HepG2 (cell line): Measurements from ENCODE around the gene IGFLR1. TPM values are rescaled to one million over a fixed set of nuclear protein-coding genes. Genes with fewer than 3 reads are reported as not detected.

Experiments used
- ARHGAP35 ChIP-seq: sonication (generic); formaldehyde crosslinking; IDR thresholded peaks from 2 replicates; pipeline ENCODE4 v1.9.0; 2022; ENCODE audit warnings: mild to moderate bottlenecking, inconsistent platforms, moderate library complexity, missing genetic modification reagents, borderline replicate concordance
- CC2D1A ChIP-seq: sonication (generic); formaldehyde crosslinking; IDR thresholded peaks from 2 replicates; pipeline ENCODE4 v1.8.1; 2023; ENCODE audit warnings: mild to moderate bottlenecking, missing genetic modification reagents
- GABPA ChIP-seq, 2 experiments: IDR thresholded peaks; 2 replicates each; pipeline ENCODE4 v1.6.1; 2011 to 2016; ENCODE audit warnings: low read depth in 2 of 2, low read length in 1 of 2, missing biosample characterization in 1 of 2, missing genetic modification characterization in 1 of 2
- IRX3 ChIP-seq: sonication (generic); formaldehyde crosslinking; IDR thresholded peaks from 2 replicates; pipeline ENCODE4 v1.8.1; 2023; ENCODE audit warnings: mild to moderate bottlenecking, low read depth, missing genetic modification reagents, borderline replicate concordance
- KDM3A ChIP-seq: IDR thresholded peaks from 2 replicates; pipeline ENCODE4 v1.6.1; 2018; ENCODE audit warnings: low read depth, missing compliant biosample characterization
- KLF13 ChIP-seq: sonication (generic); formaldehyde crosslinking; IDR thresholded peaks from 2 replicates; pipeline ENCODE4 v1.4.0; 2020; ENCODE audit warnings: mild to moderate bottlenecking, missing genetic modification reagents
- PLRG1 ChIP-seq: fragments of 450-650 bp; conservative IDR thresholded peaks from 2 replicates; pipeline ENCODE4 v1.6.1; 2016
- SIX4 ChIP-seq: sonication (generic); formaldehyde crosslinking; IDR thresholded peaks from 2 replicates; pipeline ENCODE4 v1.4.0; 2020; ENCODE audit warnings: missing genetic modification reagents
- ZBTB8A ChIP-seq: sonication (generic); formaldehyde crosslinking; IDR thresholded peaks from 2 replicates; pipeline ENCODE4 v1.4.0; 2020; ENCODE audit warnings: mild to moderate bottlenecking, low read depth, missing genetic modification reagents, borderline replicate concordance
- ZFP41 ChIP-seq: sonication (generic); formaldehyde crosslinking; IDR thresholded peaks from 2 replicates; pipeline ENCODE4 v1.4.0; 2020; ENCODE audit warnings: mild to moderate bottlenecking, missing genetic modification reagents, borderline replicate concordance
- ZKSCAN5 ChIP-seq: sonication (generic); formaldehyde crosslinking; IDR thresholded peaks from 2 replicates; pipeline ENCODE4 v1.5.1; 2020; ENCODE audit warnings: mild to moderate bottlenecking, missing genetic modification reagents
- ZMAT3 ChIP-seq: sonication (generic); formaldehyde crosslinking; conservative IDR thresholded peaks from 2 replicates; pipeline ENCODE4 v1.7.0; 2021; ENCODE audit warnings: missing genetic modification reagents
- ZNF264 ChIP-seq: sonication (generic); formaldehyde crosslinking; IDR thresholded peaks from 2 replicates; pipeline ENCODE4 v1.4.0; 2020; ENCODE audit warnings: missing genetic modification reagents
- ZNF296 ChIP-seq: sonication (generic); formaldehyde crosslinking; conservative IDR thresholded peaks from 2 replicates; pipeline ENCODE4 v1.5.0; 2020; ENCODE audit warnings: mild to moderate bottlenecking, missing genetic modification reagents
- ZNF547 ChIP-seq: sonication (generic); formaldehyde crosslinking; IDR thresholded peaks from 2 replicates; pipeline ENCODE4 v1.5.1; 2020; ENCODE audit warnings: mild to moderate bottlenecking, missing genetic modification reagents
- ZNF747 ChIP-seq: sonication (generic); formaldehyde crosslinking; IDR thresholded peaks from 2 replicates; pipeline ENCODE4 v1.8.1; 2023; ENCODE audit warnings: missing genetic modification reagents, mild to moderate bottlenecking, borderline replicate concordance
- ZNF878 ChIP-seq: sonication (generic); formaldehyde crosslinking; IDR thresholded peaks from 2 replicates; pipeline ENCODE4 v1.8.1; 2023; ENCODE audit warnings: mild to moderate bottlenecking, missing genetic modification reagents, moderate library complexity
- polyA plus RNA-seq, 8 experiments: library from polyadenylated mRNA; depleted of rRNA in 3 of 8; stranded (reverse) in 7 of 8; unstranded in 1 of 8; fragments of >200 nt; fragmentation: Illumina TruSeq in 4 of 8; extraction: Trizol in 4 of 8; gene quantifications; 2 replicates each; pipeline versions ENCODE4 v1.2.1 to v1.2.3, GENCODE V29; 2011 to 2016; ENCODE audit warnings: low read depth in 4 of 8, missing spikeins in 1 of 8, mixed read lengths in 1 of 8; ENCODE audit not compliant: insufficient read depth in 1 of 8
- total RNA-seq, 5 experiments: library from RNA; depleted of rRNA; stranded (reverse); fragments of >200 nt; fragmentation: Illumina TruSeq; extraction: Trizol; gene quantifications; 2 replicates each; pipeline ENCODE4 v1.2.3, GENCODE V29; 2016; ENCODE audit warnings: low read depth in 1 of 5
- TF ChIP-seq, protein P1 (sequence below): sonication (generic); formaldehyde crosslinking; IDR thresholded peaks from 2 replicates; pipeline ENCODE4 v1.4.0; 2020; ENCODE audit warnings: missing genetic modification reagents, borderline replicate concordance
- TF ChIP-seq, protein P2 (sequence below): sonication (generic); formaldehyde crosslinking; IDR thresholded peaks from 2 replicates; pipeline ENCODE4 v1.4.0; 2020; ENCODE audit warnings: missing genetic modification reagents, borderline replicate concordance
- TF ChIP-seq, protein P3 (sequence below): IDR thresholded peaks from 2 replicates; pipeline ENCODE4 v1.6.1; 2016; ENCODE audit warnings: mild to moderate bottlenecking
- TF ChIP-seq, protein P4 (sequence below): sonication (generic); formaldehyde crosslinking; conservative IDR thresholded peaks from 2 replicates; pipeline ENCODE4 v1.4.0; 2020; ENCODE audit warnings: missing genetic modification reagents

The IGFLR1 gene
- total and polyA plus RNA-seq, 2 of the 13 experiments (the other 11 are each of a cell fraction or from before 2014, with no cell fraction given) = 5.4 to 8.9 TPM

DNA sequence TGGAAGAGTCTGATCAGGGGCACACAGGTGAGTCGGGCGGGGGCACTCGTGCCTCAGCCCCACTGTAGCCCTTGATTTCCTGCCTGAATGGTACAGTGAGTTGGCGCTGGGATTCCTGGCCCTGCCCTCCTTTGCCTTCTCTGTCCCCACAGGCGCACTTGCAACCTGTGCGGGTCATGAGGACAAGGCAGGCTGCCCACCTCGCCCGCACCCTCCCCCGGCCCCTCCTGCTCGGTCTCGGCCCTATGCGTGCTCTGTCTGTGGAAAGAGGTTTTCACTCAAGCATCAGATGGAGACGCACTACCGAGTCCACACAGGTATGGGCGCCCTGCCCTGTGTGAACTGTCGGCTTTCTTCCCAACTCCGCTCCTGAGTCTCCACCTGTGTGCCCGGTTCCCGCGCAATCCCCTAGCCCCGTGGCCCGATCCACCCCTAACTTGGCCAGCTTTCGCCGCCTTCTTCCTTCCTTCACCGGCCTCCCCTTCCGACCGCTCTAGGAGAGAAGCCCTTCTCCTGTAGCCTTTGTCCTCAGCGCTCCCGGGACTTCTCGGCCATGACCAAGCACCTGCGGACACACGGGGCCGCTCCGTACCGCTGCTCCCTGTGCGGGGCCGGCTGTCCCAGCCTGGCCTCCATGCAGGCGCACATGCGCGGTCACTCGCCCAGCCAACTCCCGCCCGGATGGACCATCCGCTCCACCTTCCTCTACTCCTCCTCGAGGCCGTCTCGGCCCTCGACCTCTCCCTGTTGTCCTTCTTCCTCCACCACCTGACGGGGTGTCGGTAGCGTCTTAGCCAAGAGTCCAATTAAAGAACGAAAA lies 26.1 kb downstream of the IGFLR1 start (continued):
- TF ChIP-seq, protein P1, sequence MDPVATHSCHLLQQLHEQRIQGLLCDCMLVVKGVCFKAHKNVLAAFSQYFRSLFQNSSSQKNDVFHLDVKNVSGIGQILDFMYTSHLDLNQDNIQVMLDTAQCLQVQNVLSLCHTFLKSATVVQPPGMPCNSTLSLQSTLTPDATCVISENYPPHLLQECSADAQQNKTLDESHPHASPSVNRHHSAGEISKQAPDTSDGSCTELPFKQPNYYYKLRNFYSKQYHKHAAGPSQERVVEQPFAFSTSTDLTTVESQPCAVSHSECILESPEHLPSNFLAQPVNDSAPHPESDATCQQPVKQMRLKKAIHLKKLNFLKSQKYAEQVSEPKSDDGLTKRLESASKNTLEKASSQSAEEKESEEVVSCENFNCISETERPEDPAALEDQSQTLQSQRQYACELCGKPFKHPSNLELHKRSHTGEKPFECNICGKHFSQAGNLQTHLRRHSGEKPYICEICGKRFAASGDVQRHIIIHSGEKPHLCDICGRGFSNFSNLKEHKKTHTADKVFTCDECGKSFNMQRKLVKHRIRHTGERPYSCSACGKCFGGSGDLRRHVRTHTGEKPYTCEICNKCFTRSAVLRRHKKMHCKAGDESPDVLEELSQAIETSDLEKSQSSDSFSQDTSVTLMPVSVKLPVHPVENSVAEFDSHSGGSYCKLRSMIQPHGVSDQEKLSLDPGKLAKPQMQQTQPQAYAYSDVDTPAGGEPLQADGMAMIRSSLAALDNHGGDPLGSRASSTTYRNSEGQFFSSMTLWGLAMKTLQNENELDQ (CRISPR knock-in tag) = no peak
- TF ChIP-seq, protein P2, sequence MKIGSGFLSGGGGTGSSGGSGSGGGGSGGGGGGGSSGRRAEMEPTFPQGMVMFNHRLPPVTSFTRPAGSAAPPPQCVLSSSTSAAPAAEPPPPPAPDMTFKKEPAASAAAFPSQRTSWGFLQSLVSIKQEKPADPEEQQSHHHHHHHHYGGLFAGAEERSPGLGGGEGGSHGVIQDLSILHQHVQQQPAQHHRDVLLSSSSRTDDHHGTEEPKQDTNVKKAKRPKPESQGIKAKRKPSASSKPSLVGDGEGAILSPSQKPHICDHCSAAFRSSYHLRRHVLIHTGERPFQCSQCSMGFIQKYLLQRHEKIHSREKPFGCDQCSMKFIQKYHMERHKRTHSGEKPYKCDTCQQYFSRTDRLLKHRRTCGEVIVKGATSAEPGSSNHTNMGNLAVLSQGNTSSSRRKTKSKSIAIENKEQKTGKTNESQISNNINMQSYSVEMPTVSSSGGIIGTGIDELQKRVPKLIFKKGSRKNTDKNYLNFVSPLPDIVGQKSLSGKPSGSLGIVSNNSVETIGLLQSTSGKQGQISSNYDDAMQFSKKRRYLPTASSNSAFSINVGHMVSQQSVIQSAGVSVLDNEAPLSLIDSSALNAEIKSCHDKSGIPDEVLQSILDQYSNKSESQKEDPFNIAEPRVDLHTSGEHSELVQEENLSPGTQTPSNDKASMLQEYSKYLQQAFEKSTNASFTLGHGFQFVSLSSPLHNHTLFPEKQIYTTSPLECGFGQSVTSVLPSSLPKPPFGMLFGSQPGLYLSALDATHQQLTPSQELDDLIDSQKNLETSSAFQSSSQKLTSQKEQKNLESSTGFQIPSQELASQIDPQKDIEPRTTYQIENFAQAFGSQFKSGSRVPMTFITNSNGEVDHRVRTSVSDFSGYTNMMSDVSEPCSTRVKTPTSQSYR = no peak
- TF ChIP-seq ARHGAP35 (0 out of 2 replicates have a peak, but pooled peaks have one; percentile 18), ZFP41 (CRISPR knock-in tag) (peak; percentile 83), ZBTB8A (CRISPR knock-in tag) (no peak), PLRG1 (no peak), ZNF264 (CRISPR knock-in tag) (no peak), ZNF547 (no peak; the same call in 1 of the 2 replicates), ZNF747 (CRISPR knock-in tag) (peak; percentile 80; the same call in 1 of the 2 replicates), CC2D1A (CRISPR knock-in tag) (no peak), ZMAT3 (no peak; the same call in 1 of the 2 replicates), KLF13 (peak; percentile 80; the same call in 1 of the 2 replicates), KDM3A (CRISPR knock-in tag) (no peak; the same call in 1 of the 2 replicates), GABPA (IDR thresholded peaks at IDR 0.05; ENCODE audit: low read depth, low read length) (no peak), GABPA (CRISPR knock-in tag; IDR thresholded peaks at IDR 0.05; ENCODE audit: low read depth) (no peak), ZNF296 (CRISPR knock-in tag) (no peak), ZKSCAN5 (CRISPR knock-in tag) (0 out of 2 replicates have a peak, but pooled peaks have one; percentile 34), SIX4 (CRISPR knock-in tag) (no peak), IRX3 (CRISPR knock-in tag) (no peak), ZNF878 (CRISPR knock-in tag) (no peak)
- TF ChIP-seq, protein P3, sequence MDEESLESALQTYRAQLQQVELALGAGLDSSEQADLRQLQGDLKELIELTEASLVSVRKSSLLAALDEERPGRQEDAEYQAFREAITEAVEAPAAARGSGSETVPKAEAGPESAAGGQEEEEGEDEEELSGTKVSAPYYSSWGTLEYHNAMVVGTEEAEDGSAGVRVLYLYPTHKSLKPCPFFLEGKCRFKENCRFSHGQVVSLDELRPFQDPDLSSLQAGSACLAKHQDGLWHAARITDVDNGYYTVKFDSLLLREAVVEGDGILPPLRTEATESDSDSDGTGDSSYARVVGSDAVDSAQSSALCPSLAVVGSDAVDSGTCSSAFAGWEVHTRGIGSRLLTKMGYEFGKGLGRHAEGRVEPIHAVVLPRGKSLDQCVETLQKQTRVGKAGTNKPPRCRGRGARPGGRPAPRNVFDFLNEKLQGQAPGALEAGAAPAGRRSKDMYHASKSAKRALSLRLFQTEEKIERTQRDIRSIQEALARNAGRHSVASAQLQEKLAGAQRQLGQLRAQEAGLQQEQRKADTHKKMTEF (CRISPR knock-in tag) = no peak; the same call in 1 of the 2 replicates
- TF ChIP-seq, protein P4, sequence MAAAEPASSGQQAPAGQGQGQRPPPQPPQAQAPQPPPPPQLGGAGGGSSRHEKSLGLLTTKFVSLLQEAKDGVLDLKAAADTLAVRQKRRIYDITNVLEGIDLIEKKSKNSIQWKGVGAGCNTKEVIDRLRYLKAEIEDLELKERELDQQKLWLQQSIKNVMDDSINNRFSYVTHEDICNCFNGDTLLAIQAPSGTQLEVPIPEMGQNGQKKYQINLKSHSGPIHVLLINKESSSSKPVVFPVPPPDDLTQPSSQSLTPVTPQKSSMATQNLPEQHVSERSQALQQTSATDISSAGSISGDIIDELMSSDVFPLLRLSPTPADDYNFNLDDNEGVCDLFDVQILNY (CRISPR knock-in tag) = peak; percentile 52; the same call in 1 of the 2 replicates
